ENCODE measurements around the gene MMP1. TPM values are rescaled to one million over a fixed set of nuclear protein-coding genes. Genes with fewer than 3 reads are reported as not detected.

The MMP1 gene
- total RNA-seq, 1 donor from 2014 or later: 19.1 TPM

GRCh38 chr11:102831489-102832440, 33.8 kb upstream of the MMP1 start:
- peak; percentile 37 for TF ChIP-seq CTCF (IDR thresholded peaks at IDR 0.05)
- intact Hi-C loops (cut with DNase I): no loop called here
- H3K4me3 ChIP-seq: peak overlapping the region; percentile 12
- no peaks in the 10 kb centered on the region for H3K9me3 ChIP-seq
- no peaks in the 10 kb centered on the region for H3K36me3 ChIP-seq
- no peaks in the 10 kb centered on the region for H3K27me3 ChIP-seq
- DNase-seq: peak; percentile 77
- ATAC-seq: peak; percentile 62
- no peak overlapping the region for H3K27ac ChIP-seq
- no peaks in the 10 kb centered on the region for H3K4me1 ChIP-seq

GRCh38 chr11:102831128-102831488, 33.1 kb upstream of the MMP1 start:
- H3K27me3 ChIP-seq: no peaks in the 10 kb centered on the region
- intact Hi-C loops (cut with DNase I): no loop called here
- no peak overlapping the region for H3K4me3 ChIP-seq
- no peaks in the 10 kb centered on the region for H3K9me3 ChIP-seq
- H3K27ac ChIP-seq: no peak overlapping the region
- H3K36me3 ChIP-seq: no peaks in the 10 kb centered on the region
- TF ChIP-seq CTCF (IDR thresholded peaks at IDR 0.05): no peak
- no peak for ATAC-seq
- DNase-seq: no peak
- H3K4me1 ChIP-seq: no peaks in the 10 kb centered on the region

- Histone ChIP-seq H3K36me3 (no peaks in the 10 kb centered on the region), H3K27me3 (no peaks in the 10 kb centered on the region), H3K4me3 (no peak overlapping the region), H3K4me1 (no peaks in the 10 kb centered on the region), H3K9me3 (no peaks in the 10 kb centered on the region), H3K27ac (no peak overlapping the region)
- ATAC-seq (no peak), DNase-seq (no peak)
- no peak for TF ChIP-seq CTCF (IDR thresholded peaks at IDR 0.05)
- intact Hi-C loops (cut with DNase I): no loop called here
Measured at GRCh38 chr11:102830001-102830727, 32.2 kb upstream of the MMP1 start.

GRCh38 chr11:102829316-102830000, 31.5 kb upstream of the MMP1 start:
- no peaks in the 10 kb centered on the region for H3K27me3 ChIP-seq
- ATAC-seq (no peak), DNase-seq (no peak)

More at GRCh38 chr11:102829316-102830000, 31.5 kb upstream of the MMP1 start:
- intact Hi-C loops (cut with DNase I): no loop called here
- H3K9me3 ChIP-seq: no peaks in the 10 kb centered on the region
- TF ChIP-seq CTCF (IDR thresholded peaks at IDR 0.05): no peak
- H3K36me3 ChIP-seq: no peaks in the 10 kb centered on the region
- no peak overlapping the region for H3K4me3 ChIP-seq
- H3K27ac ChIP-seq: no peak overlapping the region
- H3K4me1 ChIP-seq: no peaks in the 10 kb centered on the region

Data from upper lobe of right lung (tissue), 1 donor.